HG02642 (cell line): Measurements from ENCODE around the gene TRABD.
"Not testable (repeated sequence)": the region's sequence is repeated elsewhere in the genome, so short reads cannot be mapped to it uniquely, and the experiment has no call there.

Experiments used
- ATAC-seq: cut with Tn5 transposase; IDR thresholded peaks from one replicate; pipeline ENCODE4 v1.9.1; 2021; ENCODE audit warnings: mild to moderate bottlenecking; ENCODE audit not compliant: unreplicated experiment, poor library complexity

The TRABD gene

GRCh38 chr22:50151571-50152537, 33.9 kb upstream of the TRABD start:
- no peak for ATAC-seq

GRCh38 chr22:50153056-50153755, 32.5 kb upstream of the TRABD start:
- no peak for ATAC-seq

GRCh38 chr22:50153756-50154140, 32.0 kb upstream of the TRABD start:
- no peak for ATAC-seq

GRCh38 chr22:50157709-50158375, 27.9 kb upstream of the TRABD start:
- no peak for ATAC-seq

GRCh38 chr22:50160947-50161346, 24.8 kb upstream of the TRABD start:
- ATAC-seq, result no peak

GRCh38 chr22:50161508-50162390, 24.0 kb upstream of the TRABD start:
- no peak for ATAC-seq

GRCh38 chr22:50162391-50162956, 23.2 kb upstream of the TRABD start:
- no peak for ATAC-seq

- no peak for ATAC-seq
Observed at GRCh38 chr22:50165436-50166123, 20.1 kb upstream of the TRABD start.

GRCh38 chr22:50167689-50168489, 17.8 kb upstream of the TRABD start:
- ATAC-seq, result no peak

GRCh38 chr22:50168490-50169180, 17.1 kb upstream of the TRABD start:
- not testable (repeated sequence) for ATAC-seq

- ATAC-seq, result no peak
Observed at GRCh38 chr22:50169181-50169759, 16.4 kb upstream of the TRABD start.

- no peak for ATAC-seq
Observed at GRCh38 chr22:50169774-50170341, 15.9 kb upstream of the TRABD start.

- no peak for ATAC-seq
Observed at GRCh38 chr22:50170453-50171318, 15.0 kb upstream of the TRABD start, which contains the start of gene PANX2. Gene PANX2, plus strand, starts transcription at chr22:50170731. Its CDS starts 0 bp downstream, at chr22:50170731.

GRCh38 chr22:50171319-50171964, 14.3 kb upstream of the TRABD start:
- ATAC-seq, result no peak

GRCh38 chr22:50171965-50172421, 13.7 kb upstream of the TRABD start:
- no peak for ATAC-seq
